MM.1S (cell line): ENCODE results near the gene RBBP6.

ENCODE experiments used
- EZH2 ChIP-seq: fragments of 300-600 bp; sonication (generic); optimal IDR thresholded peaks from 2 replicates; pipeline ENCODE3; 2017; ENCODE audit warnings: low read depth, mild to moderate bottlenecking, antibody characterized with exemption, low read length, mixed read lengths
- EZH2phosphoT487 ChIP-seq: fragments of 300-600 bp; sonication (generic); IDR thresholded peaks from 2 replicates; pipeline ENCODE4 v1.6.1; 2018; ENCODE audit warnings: antibody characterized with exemption, low read length
- TF ChIP-seq, protein P1 (sequence below): fragments of 300-600 bp; sonication (generic); IDR thresholded peaks from 2 replicates; pipeline ENCODE4 v1.5.1; 2016; ENCODE audit warnings: antibody characterized with exemption, low read length, mixed read lengths

DNA sequence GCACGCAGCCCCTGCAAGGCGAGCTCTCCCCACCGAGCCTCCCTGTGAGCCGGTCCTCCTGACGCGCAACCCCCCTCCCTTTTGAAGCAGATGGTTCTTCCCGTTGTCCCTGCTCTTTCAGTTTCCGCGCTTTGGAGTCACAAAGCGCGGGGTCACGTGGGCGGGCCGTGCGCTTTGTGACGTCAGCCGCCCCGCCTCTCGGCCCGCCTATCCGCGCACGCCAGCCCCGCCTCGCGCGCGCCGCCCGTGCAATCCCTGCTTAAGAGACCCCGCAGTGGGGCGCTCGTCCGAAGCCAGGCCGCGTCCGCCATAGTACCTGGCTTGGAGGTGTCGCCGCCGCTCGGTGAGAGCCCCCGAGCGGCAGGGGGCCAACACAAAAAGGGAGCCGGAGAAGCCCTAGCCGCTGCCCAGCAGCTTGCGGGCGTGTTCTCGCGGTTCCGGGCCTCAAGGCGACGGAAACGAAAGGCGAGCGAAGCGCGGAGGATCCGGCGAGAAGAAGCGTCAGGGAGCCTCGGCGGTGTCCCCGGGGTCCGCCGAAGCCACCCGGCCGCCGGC lies at the start of gene RBBP6:
- TF ChIP-seq, protein P1, sequence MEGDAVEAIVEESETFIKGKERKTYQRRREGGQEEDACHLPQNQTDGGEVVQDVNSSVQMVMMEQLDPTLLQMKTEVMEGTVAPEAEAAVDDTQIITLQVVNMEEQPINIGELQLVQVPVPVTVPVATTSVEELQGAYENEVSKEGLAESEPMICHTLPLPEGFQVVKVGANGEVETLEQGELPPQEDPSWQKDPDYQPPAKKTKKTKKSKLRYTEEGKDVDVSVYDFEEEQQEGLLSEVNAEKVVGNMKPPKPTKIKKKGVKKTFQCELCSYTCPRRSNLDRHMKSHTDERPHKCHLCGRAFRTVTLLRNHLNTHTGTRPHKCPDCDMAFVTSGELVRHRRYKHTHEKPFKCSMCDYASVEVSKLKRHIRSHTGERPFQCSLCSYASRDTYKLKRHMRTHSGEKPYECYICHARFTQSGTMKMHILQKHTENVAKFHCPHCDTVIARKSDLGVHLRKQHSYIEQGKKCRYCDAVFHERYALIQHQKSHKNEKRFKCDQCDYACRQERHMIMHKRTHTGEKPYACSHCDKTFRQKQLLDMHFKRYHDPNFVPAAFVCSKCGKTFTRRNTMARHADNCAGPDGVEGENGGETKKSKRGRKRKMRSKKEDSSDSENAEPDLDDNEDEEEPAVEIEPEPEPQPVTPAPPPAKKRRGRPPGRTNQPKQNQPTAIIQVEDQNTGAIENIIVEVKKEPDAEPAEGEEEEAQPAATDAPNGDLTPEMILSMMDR = peak; percentile 32; the same call in 1 of the 2 replicates
- TF ChIP-seq EZH2 (no peak), EZH2phosphoT487 (no peak)
